ENCODE results near the gene DAAM1.

Gene DAAM1

GRCh38 chr14:59188461-59189090 is at the start of gene DAAM1:
Gene DAAM1 (plus strand): TSS chr14:59188667. CDS start chr14:59263478, 74,811 bp downstream.
- peak; percentile 88 for DNase-seq (ENCODE audit: low read depth, low spot score)

- no peak for DNase-seq (ENCODE audit: low read depth, low spot score)
These were observed 49.1 kb upstream of the DAAM1 start for GRCh38 chr14:59139324-59139723.

GRCh38 chr14:59140106-59140843 is 48.2 kb upstream of the DAAM1 start:
- DNase-seq (ENCODE audit: low read depth, low spot score) = no peak

- DNase-seq (ENCODE audit: low read depth, low spot score) = no peak
These were observed 42.0 kb upstream of the DAAM1 start for GRCh38 chr14:59146484-59146883.

GRCh38 chr14:59147007-59147406 is 41.5 kb upstream of the DAAM1 start:
- no peak for DNase-seq (ENCODE audit: low read depth, low spot score)

GRCh38 chr14:59148334-59148900 is 40.0 kb upstream of the DAAM1 start:
- DNase-seq (ENCODE audit: low read depth, low spot score) = no peak

GRCh38 chr14:59150990-59151389 is 37.5 kb upstream of the DAAM1 start:
- no peak for DNase-seq (ENCODE audit: low read depth, low spot score)

- DNase-seq (ENCODE audit: low read depth, low spot score) = no peak
These were observed 34.1 kb upstream of the DAAM1 start for GRCh38 chr14:59154373-59154772.

GRCh38 chr14:59155886-59156285 is 32.6 kb upstream of the DAAM1 start:
- DNase-seq (ENCODE audit: low read depth, low spot score) = no peak

- DNase-seq (ENCODE audit: low read depth, low spot score) = no peak
These were observed 29.3 kb upstream of the DAAM1 start for GRCh38 chr14:59159169-59159568.

GRCh38 chr14:59160506-59160905 is 28.0 kb upstream of the DAAM1 start:
- no peak for DNase-seq (ENCODE audit: low read depth, low spot score)

- no peak for DNase-seq (ENCODE audit: low read depth, low spot score)
These were observed 26.8 kb upstream of the DAAM1 start for GRCh38 chr14:59161561-59162175.

GRCh38 chr14:59166258-59166657 is 22.2 kb upstream of the DAAM1 start:
- DNase-seq (ENCODE audit: low read depth, low spot score) = no peak

GRCh38 chr14:59175404-59175803 is 13.1 kb upstream of the DAAM1 start:
- DNase-seq (ENCODE audit: low read depth, low spot score) = no peak

GRCh38 chr14:59176765-59177164 is 11.7 kb upstream of the DAAM1 start:
- no peak for DNase-seq (ENCODE audit: low read depth, low spot score)

- DNase-seq (ENCODE audit: low read depth, low spot score) = no peak
These were observed 11.2 kb upstream of the DAAM1 start for GRCh38 chr14:59177262-59177661.

GRCh38 chr14:59181791-59182190 is 6.7 kb upstream of the DAAM1 start:
- no peak for DNase-seq (ENCODE audit: low read depth, low spot score)

GRCh38 chr14:59182641-59183040 is 5.8 kb upstream of the DAAM1 start:
- no peak for DNase-seq (ENCODE audit: low read depth, low spot score)

- DNase-seq (ENCODE audit: low read depth, low spot score) = no peak
These were observed 5.3 kb upstream of the DAAM1 start for GRCh38 chr14:59183150-59183549.

- no peak for DNase-seq (ENCODE audit: low read depth, low spot score)
These were observed 4.1 kb upstream of the DAAM1 start for GRCh38 chr14:59184396-59184795.

GRCh38 chr14:59185676-59186075 is 2.8 kb upstream of the DAAM1 start:
- no peak for DNase-seq (ENCODE audit: low read depth, low spot score)

GRCh38 chr14:59186306-59186705 is 2.2 kb upstream of the DAAM1 start:
- DNase-seq (ENCODE audit: low read depth, low spot score) = no peak

GRCh38 chr14:59187118-59187517 is 1.3 kb upstream of the DAAM1 start:
- DNase-seq (ENCODE audit: low read depth, low spot score) = no peak

Measured in activated naive CD8-positive, alpha-beta T cell treated with anti-CD3 and anti-CD28 coated beads, Interleukin-2, amount 50 U/mL, for 16 hours (primary cell).